NCI-H1092 treated with DMSO at 0.1 percent for 48 hours (cell line): ENCODE data around the gene RDH13.
"Not testable (repeated sequence)": the region's sequence is repeated elsewhere in the genome, so short reads cannot be mapped to it uniquely, and the experiment has no call there.

ENCODE experiments used
- DNase-seq: peaks from one replicate; lab custom pipeline; 2025; lab: John Stamatoyannopoulos, UW

RDH13 gene

DNA sequence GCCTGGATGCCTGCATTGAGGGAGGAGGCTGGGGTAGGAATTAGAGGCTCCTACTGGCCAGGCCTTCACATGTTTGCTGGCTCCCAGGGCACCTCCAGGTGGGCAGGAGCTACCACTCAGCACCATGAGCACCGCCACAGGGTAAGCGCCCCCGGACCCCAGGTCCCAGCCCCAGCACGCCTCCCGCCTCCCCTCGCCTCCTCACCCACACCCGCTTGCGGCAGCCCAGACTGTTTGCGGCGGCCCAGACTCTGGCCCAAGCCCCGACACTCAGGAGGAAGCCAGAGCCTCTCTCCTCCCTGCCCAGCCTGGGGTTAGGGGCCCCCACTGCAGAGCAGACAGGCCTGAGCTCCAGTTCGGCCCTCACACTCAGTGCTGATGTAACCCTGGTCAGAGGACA is 13.4 kb upstream of the RDH13 start:
- no peak for DNase-seq

DNA sequence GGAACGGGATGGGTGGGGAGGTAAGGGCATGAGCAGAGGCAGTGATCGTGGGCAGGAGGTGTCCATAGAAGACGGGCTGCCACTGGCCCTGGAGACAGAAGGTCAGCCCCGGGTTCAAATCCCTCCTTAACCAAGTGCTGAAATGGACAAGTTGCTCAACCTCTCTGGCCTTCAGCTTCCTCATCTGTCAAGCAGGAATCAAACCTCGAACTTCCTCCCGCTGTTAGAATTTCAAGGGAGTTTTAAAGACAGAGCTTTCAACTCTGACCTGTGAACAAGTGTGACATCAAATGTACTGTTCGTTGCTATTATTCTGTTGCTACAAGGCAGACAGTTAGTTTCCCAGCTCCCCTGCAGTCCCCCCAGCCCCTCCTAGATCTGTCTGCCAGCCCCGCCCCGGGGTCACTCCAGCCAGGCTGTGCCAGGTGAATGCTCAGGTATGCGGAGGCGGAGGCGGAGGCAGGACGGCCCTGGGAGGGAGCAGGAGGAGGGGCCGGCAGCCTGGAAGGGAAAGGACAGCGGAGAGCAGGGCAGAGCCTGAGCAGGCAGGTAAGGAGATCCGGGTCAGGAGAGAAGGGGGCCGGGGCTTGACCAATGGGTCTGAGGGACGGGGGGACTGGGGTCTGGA is 12.5 kb upstream of the RDH13 start, which contains the start of gene EPS8L1:
EPS8L1 (plus strand) TSS at position 499 of the 628 bp plus-strand sequence. CDS start 576 bp downstream, outside the sequence.
- DNase-seq = no peak

DNA sequence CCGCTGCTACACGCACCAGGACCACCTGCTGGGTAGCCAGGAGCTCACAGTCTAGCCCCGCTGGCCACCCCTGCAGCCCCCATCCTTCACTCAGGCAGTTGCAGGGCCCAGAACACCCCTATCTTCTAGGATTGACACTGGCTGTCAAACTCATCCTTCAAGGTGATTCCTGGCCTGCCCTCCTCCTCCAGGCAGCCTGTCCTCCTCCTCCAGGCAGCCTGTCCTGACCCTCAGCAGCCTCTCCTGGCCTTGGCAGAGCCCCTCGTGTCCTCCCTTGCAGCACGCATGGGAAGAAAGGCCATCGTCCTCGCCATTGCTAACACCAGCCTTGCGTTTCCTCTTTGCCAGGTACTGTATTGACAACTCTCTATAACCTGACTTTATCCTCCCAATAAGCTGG is 9.0 kb upstream of the RDH13 start:
- DNase-seq = no peak

DNA sequence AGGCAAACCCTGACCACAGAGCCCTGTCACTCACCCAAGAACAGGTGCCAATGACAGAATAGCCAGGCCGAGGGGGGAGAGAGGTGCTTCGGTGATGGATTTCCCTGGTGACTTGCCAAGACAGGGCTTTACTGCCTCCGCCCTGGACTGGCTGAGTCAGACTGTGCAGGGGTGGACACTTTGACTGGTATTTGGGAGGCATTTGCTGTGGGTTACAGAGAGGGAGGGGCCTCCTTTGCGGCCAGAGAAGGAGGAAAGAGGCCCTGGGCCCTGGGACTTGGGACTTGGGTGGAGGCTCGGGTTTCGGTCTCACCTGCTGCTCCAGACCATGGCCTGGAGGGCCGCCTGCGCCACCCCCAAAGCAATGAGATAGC is 8.2 kb upstream of the RDH13 start:
- no peak for DNase-seq

DNA sequence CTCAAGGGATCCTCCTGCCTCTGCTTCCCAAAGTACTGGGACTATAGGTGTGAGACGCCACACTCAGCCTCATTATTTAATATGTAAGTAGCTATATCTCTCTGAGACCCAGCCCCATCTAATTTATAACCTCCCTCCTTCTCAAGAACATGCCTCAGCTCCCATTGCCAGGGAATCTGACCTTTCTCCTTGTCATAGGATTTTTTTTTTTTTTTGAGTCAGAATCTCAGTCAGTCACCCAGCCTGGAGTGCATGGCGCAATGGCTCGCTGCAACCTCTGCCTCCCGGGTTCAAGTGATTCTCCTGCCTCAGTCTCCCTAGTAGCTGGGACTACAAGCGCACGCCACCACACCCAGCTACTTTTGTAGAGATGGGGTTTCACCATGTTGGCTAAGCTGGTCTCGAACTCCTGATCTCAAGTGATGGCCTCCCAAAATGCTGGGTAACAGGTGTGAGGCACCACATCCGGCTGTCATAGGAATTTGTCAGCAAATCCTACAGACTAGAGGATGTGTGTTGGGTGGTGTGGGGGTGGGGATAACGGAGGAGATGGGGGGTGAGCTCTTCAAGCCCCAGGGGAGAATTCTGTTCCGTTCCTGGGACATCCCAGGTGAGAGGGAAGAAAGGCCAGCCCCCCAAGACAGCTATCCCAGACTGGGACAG is 7.6 kb upstream of the RDH13 start:
- DNase-seq = no peak

DNA sequence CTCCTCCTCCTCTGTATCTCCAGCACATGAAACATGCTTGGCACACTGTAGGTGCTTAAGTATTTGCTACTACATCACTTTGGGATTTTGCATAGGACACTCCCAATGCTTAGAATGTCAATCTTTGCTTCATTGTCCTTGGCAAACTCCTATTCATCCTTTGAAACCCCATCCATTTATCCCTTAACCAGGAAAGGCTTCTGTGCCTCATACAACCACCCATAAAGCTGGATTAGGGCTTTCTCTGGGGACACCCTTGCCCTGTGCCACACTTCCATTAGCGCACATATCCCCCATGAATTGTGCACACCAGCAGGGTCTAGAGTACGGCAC is 6.9 kb upstream of the RDH13 start:
- DNase-seq = no peak

DNA sequence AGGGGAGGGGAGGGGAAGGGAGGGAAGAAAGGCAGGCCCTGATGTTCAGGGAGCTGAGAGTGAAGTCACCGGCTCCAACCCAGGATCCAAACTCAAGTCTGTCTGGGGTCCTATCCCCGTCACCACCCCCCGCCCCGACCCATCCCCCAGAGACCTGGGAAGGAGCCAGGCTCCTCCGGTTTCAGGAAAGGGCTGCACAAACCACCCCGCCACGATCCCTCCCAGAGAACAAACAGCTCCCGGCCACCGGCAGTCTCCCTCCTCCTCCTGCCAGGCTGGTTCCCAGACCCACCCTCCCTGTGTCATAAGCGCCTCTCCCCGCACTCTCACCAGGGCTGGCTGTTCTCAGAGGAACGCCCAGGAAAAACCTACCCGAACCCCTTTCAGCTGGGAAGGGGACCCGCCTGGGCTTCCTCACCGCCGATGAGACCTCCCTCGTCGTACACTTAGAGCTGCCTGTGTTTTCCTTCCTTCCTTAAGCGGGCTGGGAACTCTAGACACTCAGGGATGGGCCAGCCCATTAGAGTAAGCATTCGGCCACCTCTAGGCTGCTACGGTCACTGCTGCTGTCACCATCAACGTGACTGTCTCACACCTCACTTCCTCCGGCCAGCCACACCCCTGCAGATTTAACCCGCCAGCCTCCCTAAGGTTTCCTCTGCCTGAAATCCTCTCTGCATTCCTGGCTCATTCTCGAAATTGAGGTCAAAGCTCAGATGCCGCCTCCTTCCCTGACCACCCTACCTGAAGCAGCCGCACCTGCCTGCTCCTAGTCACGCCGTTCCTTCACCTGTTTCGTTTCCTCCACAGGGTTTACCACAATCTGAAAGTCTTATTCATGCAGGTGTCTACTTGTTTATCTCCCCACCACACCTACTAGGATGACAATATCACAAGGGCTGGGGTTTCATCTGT is 6.3 kb upstream of the RDH13 start:
- no peak for DNase-seq

DNA sequence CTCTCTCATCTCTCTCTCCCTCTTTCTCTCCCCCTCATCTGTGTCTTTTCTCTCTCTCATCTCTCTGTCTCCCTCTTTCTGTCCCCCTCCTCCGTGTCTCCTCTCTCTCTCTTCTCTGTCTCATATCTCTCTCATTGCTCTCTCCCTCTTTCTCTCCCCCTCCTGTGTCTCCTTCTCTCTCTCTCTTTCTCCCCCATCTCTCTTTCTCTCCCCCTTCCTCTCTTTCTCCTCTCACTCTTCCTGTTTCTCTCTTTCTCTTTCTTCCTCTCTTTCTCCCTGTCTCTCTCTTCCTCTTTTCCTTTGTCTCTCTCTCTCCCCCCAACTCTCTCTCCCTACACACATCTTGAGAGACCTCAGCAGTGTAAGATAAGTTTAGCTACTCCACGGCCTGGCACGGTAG is 4.9 kb upstream of the RDH13 start:
- DNase-seq = no peak

DNA sequence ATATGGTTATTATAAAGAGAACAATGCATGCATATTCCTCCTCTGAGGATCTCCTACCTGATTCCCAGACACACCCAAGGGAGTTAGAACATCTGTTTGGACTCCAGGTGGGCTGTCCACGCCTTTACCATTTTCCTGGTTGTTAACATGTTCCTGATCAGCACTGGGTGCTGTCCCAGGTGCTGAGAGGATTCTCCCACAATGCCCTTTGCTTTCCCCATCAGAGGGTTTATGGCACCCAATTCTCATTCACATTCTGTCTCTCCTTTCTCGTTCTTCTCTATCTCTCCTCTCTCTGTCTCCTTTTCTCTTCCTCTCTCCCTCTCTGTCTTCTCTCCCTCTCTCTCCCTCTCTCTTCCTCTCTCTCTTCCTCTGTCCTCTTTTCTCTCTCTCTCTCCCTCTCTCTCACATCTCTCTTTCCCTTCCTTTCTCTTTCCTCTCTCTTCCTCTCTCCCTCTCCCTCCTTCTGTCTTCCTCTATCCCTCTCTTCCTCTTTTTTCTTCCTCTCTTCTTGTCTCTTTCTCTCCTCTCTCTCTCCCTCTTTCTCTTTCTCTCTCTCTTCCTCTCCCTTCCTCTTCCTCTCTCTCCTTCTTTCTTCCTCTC is 3.3 kb upstream of the RDH13 start:
- no peak for DNase-seq

DNA sequence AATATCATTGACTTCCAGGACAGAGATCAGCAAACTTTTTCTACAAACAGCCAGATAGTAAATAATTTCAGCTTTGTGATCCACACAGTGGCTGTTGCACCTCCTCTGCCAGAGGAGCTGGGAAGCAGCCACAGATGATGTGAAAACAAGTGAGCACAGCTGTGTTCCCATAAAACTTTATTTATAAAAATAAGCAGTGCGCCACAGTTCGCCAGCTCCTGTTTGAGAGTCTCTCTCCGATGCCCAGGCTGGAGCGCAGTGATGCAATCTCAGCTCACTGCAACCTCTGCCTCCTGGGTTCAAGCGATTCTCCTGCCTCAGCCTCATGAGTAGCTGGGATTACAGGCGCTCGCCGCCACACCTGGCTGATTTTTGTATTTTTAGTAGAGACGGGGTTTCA is 2.6 kb upstream of the RDH13 start:
- DNase-seq = not testable (repeated sequence)

DNA sequence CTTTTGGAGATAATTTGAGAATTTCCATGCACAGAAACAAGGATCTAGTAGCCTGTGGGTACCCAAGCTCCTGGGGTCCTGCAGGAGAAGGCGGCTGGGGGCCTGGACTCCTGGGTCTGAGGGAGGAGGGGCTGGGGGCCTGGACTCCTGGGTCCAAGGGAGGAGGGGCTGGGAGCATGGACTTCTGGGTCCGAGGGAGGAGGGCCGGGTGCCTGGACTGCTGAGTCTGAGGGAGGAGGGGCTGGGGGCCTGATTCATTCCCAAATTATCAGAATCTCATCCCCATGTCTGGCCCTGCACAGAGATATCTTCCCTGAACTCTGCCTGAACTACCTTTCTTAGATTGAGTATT is 520 bp upstream of the RDH13 start:
- no peak for DNase-seq

DNA sequence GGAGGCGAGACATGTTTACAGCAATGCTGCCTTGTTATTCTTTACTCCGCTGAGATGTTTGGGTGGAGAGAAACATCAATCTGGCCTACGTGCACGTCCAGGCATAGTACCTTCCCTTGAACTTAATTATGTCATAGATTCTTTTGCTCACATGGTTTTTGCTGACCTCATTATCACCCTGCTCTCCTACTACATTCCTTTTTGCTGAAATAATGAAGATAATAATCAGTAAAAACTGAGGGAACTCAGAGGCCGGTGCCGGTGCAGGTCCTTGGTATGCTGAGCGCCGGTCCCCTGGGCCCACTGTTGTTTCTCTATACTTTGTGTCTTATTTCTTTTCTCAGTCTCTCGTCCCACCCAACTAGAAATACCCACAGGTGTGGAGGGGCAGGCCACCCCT is 2.7 kb downstream of the RDH13 start:
- not testable (repeated sequence) for DNase-seq

DNA sequence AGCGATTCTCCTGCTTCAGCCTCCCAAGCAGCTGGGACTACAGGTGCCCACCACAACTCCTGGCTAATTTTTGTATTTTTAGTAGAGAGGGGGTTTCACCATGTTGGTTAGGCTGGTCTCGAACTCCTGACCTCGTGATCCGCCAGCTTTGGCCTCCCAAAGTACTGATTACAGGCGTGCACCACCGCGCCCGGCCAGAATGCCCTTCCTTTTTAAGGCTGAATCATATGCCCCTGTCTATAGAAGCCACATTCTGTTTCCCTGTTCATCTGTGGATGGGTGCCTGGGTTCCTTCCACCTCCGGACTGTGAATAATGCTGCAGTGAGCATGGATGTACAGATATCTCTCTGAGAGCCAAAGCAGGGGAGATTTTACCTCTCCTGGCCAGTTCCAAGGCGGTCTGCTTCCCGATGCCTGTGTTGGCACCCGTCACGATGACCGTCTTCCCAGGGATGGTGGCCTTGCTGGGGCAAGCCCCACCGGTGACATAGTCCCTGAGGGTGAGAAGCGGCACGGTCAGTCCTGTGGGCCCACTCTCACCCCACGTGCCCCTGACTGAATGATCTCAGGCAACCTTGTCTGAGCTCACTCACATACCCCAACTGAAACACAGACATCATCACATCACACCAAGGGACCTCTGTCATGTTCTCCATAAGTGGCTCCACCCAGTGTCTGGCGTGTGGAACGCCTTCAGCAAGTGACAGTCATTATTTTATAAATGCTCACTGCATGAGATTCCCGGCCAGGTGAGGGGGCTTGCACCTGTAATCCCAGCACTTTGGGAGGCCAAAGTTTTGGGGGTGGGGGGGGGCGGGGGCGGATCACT is 4.0 kb downstream of the RDH13 start:
- no peak for DNase-seq

DNA sequence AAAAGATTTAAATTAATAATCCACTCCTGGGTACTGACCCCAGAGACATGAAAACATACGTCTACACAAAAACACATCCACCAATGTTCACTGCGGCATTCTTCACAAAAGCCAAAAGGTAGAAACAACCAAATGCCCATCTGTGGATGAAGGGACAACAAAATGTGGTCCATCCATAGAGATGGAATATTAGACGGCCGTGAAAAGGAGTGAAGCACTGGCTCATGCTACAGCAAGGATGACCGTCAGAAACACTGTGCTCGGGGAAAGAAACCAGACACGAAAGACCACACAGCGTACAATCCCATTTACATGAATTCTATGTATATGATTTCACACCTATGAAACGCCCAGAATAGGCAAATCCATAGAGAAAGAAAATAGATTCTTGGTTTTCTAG is 6.1 kb downstream of the RDH13 start:
- no peak for DNase-seq

DNA sequence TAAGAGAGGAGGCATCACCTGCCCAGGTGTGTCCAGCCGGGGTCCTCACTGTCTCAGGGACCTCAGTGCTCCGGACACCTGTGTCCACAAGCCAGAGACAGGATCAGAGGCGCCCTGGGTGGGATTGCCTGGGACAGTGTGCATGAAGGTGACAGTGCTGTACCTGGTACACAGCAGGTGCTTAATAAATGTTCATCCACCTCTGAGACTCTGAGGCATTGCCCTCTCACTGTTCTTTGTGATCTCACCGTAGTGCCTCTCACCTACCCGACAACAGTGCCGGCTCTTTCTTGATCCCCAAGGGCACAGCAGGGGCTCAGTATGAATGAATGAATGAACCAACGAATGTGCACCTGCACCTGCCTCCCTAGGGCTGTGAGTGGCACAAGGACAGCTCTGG is 9.2 kb downstream of the RDH13 start:
- no peak for DNase-seq

DNA sequence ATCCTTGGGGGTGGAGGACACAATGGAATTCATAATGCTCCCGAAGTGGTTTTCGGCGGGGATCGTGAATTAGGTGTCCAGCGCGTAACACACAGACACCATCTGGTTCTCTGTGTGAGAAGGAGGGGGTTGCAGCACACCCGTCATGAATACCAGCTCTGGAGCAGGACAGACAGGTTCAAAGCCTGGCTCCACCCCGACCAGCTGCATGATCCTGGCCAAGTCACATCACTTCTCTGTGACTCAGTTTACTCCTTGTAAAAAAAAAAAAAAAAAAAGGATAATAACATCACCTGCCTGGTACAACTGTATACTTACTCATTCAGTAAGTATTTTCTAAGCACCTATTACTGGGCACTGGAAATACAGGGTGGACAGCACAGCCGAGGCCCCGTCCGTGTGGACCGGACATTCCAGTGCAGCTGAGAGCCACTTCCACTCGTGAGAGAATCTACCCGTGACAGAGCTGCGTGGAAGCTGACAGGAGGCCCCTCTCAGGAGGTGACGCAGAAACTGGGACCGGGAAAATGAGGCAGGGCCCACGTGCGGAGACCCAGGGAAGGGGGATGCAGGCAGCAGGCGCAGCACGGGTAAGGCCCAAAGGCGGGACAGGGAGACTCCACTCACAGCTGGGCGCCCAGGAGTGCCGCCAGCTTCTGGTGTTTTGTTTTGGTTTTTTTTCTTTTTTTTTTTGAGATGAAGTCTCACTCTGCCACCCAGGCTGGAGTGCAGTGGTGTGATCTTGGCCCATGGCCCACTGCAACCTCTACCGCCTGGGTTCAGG is 12.0 kb downstream of the RDH13 start:
- no peak for DNase-seq

DNA sequence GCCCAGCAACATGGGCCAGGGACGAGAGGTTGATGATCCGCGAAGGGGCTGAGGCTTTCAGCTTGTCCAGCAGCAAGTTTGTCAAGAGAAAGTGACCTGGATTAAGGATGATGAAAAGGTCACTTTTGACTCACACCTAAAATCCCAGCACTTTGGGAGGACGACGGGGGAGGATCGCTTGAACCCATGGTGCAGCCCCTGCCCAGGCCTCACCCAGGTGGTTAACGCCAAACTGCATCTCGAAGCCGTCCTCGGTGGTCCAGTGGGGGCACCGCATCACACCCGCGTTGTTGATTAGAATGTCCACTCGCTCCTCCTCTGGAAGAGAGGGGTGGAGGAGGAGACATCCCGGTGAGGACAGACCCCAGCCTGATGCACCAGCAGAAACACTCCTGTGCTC is 14.5 kb downstream of the RDH13 start:
- no peak for DNase-seq

DNA sequence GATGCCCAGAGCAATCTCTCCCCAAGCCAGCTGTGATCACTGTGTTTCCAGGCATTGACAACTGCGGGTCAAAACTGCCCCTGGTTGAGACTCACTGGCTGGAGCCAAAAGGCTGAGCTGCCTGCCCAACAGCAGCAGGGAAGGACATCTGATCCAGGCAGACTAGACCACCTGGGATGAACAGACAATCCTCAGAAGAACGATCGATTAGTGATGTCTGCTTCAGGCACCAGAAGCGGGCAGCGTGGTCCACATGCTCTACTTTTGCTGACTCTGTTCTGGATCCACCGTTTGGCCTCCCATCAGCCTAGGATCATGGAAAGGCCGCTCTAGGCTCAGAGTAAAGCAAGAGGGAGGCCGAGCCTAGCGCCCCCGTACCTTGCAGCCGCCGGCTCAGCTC is 15.0 kb downstream of the RDH13 start:
- no peak for DNase-seq

DNA sequence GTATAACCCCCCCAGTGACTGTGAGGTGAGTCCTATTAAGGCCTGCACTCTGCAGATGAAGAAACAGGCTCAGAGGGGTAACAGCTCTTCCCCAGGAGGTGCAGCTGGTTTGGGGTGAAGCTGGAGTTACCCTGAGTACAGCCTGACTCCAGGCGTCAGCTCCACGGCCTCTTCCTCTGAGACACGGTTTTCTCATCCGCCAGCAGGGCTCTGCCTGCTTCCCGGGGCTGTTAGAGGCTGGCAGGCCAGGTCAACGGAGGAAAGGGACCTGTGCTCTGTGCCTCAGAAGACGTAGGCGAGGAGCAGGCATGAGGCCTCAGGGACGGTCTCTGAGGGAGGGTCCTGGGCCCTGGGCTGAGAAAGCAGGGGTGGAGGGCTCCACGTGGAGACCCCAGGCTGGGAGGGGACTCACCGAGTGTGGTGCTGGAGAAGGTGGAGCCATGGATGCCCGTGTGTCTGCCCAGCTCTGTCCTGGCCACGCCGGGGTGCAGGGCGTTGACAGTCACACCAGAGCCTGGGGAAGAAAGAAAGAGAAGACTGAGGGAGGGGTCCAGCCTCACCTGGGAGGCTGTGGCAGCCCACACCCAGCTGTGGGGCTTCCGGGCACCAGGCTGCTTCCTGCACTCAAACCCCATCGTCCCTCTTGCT is 15.8 kb downstream of the RDH13 start:
- no peak for DNase-seq
